B cell (primary cell): ENCODE measurements around the gene ALDH4A1.

Source experiments
- CTCF ChIP-seq: fragments of 200-600 bp; IDR thresholded peaks from one replicate; pipeline ENCODE4 v1.8.0; 2022; ENCODE audit warnings: antibody characterized with exemption, mild to moderate bottlenecking
- EZH2 ChIP-seq: IDR thresholded peaks from 2 replicates; pipeline ENCODE4 v1.6.1; 2012; ENCODE audit warnings: borderline replicate concordance, low read depth, mild to moderate bottlenecking, moderate library complexity, low read length; ENCODE audit not compliant: insufficient read depth, poor library complexity, severe bottlenecking

GRCh38 chr1:18840145-18840544 lies 62.2 kb downstream of the ALDH4A1 start:
- TF ChIP-seq CTCF = no peak
- no peak for TF ChIP-seq EZH2
